ENCODE data around the gene CDH23. TPM values are rescaled to one million over a fixed set of nuclear protein-coding genes. Genes with fewer than 3 reads are reported as not detected.

Gene CDH23
- total and polyA plus RNA-seq, 2 of the 8 experiments (the other 6 are each of a cell fraction or from before 2014, with no cell fraction given), result 1.9 to 4.9 TPM

DNA sequence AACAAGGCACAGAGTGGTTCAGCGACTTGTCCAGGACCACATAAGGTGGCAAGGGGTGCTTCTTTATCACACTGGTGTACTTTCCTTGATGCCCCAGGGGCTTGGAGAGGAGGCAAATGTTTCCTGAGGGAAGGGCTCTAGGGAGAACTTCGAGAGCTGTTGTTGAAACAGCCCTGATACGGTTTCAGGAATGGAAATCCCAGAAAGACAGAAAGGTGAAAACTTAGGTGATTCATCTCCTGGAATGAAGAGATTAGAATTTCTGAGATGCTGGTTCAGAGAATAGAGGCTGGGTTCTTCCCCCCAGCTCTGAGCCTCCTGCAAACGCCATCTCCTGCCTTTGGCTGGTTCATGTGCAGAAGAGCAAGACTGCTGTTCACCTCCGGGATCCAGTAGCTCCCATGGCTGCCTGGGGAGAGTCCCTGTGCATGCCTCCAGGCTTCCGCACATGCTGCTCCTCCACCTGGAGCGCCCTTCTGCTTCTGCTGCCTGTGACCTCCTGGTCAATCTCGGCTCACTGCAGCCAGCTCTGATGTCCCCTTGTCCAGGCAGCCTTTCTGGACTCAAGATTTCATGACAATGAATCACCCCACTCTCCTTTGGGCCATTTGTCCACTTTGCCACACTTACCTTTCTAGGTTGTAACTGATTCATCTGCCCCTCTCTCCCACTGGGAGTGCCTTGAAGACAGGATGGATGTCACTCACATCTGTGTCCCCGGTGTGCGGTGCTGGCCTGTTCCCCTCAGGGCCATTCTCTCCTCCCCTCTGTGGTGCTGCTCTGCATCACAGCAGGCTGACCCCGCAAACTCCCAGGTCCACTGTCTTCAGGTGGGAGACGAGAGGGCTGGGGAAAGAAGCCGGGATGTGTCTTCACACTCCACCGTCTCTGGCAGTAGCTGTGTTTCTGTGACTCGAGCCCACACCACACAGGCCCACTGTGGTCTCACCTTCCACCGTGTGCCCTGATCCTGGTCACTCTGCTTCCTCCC is 3.6 kb upstream of the CDH23 start:
- Histone ChIP-seq H3K23ac (ENCODE audit: insufficient read length) (no peak overlapping the region), H2BK20ac (ENCODE audit: low read length) (no peak overlapping the region), H4K5ac (ENCODE audit: insufficient read length, low read depth, low read length) (no peak overlapping the region), H3K27ac (ENCODE audit: low read depth, low read length) (no peak overlapping the region), H2AFZ (ENCODE audit: low read length) (no peak overlapping the region), H4K8ac (ENCODE audit: extremely low read depth, insufficient read depth, low read length) (no peak overlapping the region), H3K4ac (replicated peaks; ENCODE audit: insufficient read length, low read depth, low read length) (no peak overlapping the region), H3K9ac (replicated peaks in 1 of 4; ENCODE audit: extremely low read depth in 1 of 4, low read depth in 3 of 4, low read length in 3 of 4) (no peak overlapping the region), H4K91ac (replicated peaks; ENCODE audit: insufficient read length, low read length) (no peak overlapping the region), H3K4me3 (ENCODE audit: extremely low read depth in 1 of 4, insufficient read depth in 2 of 4, low read depth in 3 of 4, low read length in 4 of 4) (no peak overlapping the region), H2BK12ac (ENCODE audit: low read depth, low read length) (0 out of 2 replicates have a peak overlapping the region, but pooled peaks have one; percentile 17), H2BK15ac (ENCODE audit: low read length) (no peak overlapping the region), H3K27me3 (replicated peaks in 1 of 4; ENCODE audit: control insufficient read depth in 3 of 4, extremely low read depth in 1 of 4, insufficient read depth in 3 of 4, low read length in 3 of 4) (peaks cover 6 to 30% (median 20%) of the 10 kb centered on the region in 4 experiments), H3K18ac (ENCODE audit: extremely low read depth, low read length) (no peak overlapping the region), H2AK5ac (ENCODE audit: low read depth, low read length) (peak overlapping the region; percentile 65), H3K79me1 (ENCODE audit: low read depth, low read length) (no peaks in the 10 kb centered on the region), H3K36me3 (ENCODE audit: control insufficient read depth in 2 of 4, insufficient read depth in 4 of 4, low read length in 3 of 4) (no peaks in the 10 kb centered on the region), H3K4me1 (replicated peaks in 1 of 4; ENCODE audit: control insufficient read depth in 3 of 4, insufficient read depth in 4 of 4, low read length in 3 of 4) (peaks cover 0 to 10% (median 7%) of the 10 kb centered on the region in 4 experiments; a peak in 5 of 7 replicates), H2BK5ac (ENCODE audit: low read depth, low read length) (no peak overlapping the region; the same call in none of the 2 replicates), H2BK120ac (replicated peaks; ENCODE audit: low read depth, low read length) (no peak overlapping the region), H3K9me3 (ENCODE audit: insufficient read depth in 2 of 2, low read depth in 1 of 2, low read length in 1 of 2) (no peaks in the 10 kb centered on the region), H3K56ac (replicated peaks; ENCODE audit: insufficient read length, low read depth, low read length) (no peak overlapping the region), H3K4me2 (ENCODE audit: insufficient read depth in 1 of 2, low read depth in 2 of 2, low read length in 2 of 2) (no peak overlapping the region), H4K20me1 (replicated peaks in 1 of 2; ENCODE audit: control insufficient read depth in 1 of 2, insufficient read depth in 2 of 2, low read length in 2 of 2) (peaks cover 0 to 3% of the 10 kb centered on the region in 2 experiments), H3K23me2 (ENCODE audit: low read depth, low read length) (peaks cover 13% of the 10 kb centered on the region; the same call in 1 of the 2 replicates), H3K14ac (ENCODE audit: insufficient read length) (no peak overlapping the region), H3K79me2 (ENCODE audit: control insufficient read depth in 1 of 2, insufficient read depth in 2 of 2, low read length in 2 of 2) (no peaks in the 10 kb centered on the region)
- ChIA-PET POLR2A (ENCODE audit: partially characterized antibody) (interaction anchor here (1.1 kb wide), 1 partner anchor 12 kb away, joined by 3 read pairs; no protein-coding TSS in a partner anchor), CTCF (ENCODE audit: partially characterized antibody) (interaction anchor here (0.7 to 7.6 kb wide), 15 partner anchors 10 to 314 kb away, joined by 3 to 61 read pairs (median 4); no protein-coding TSS in a partner anchor)
- FAIRE-seq (no peak), DNase-seq (ENCODE audit: low read depth in 1 of 2, low spot score in 2 of 2) (peak in 1 of 2 experiments; percentile 33)
- WGBS, 2 experiments (ENCODE audit: extremely low coverage in 1 of 2, insufficient coverage in 1 of 2, insufficient read length in 1 of 2, insufficient replicate concordance in 2 of 2, low coverage in 1 of 2, low lambda C conversion rate in 2 of 2, missing lambda C conversion rate in 1 of 2), result 87% methylated on average over 16 of the region's 16 CpGs; no CpG with 5 or more reads in 1 of the 2 experiments
